Heart right ventricle (tissue), 16 donors: ENCODE measurements around the gene GRK1. TPM values are rescaled to one million over a fixed set of nuclear protein-coding genes. Genes with fewer than 3 reads are reported as not detected.

Source experiments
- ATAC-seq, 8 donors: fragments of 200-7000 bp; cut with Tn5 transposase; one replicate each; pipeline ENCODE4 v1.9.1; 2020; ENCODE audit warnings: mild to moderate bottlenecking in 8 of 8, moderate library complexity in 8 of 8, moderate number of reproducible peaks in 1 of 8
- DNase-seq, 2 donors: peaks; one replicate each; pipeline ENCODE4 v3.0.0-alpha.2; 2020
- H3K27ac ChIP-seq, 10 donors: fragments of 200-600 bp; sonication (generic) in 2 of 10; one replicate each; pipeline versions ENCODE4 v1.5.0 to v1.8.0; 2020 to 2022; ENCODE audit warnings: mild to moderate bottlenecking in 3 of 10
- H3K27me3 ChIP-seq, 7 donors: fragments of 200-600 bp; one replicate each; pipeline ENCODE4 v1.8.0; 2021 to 2022; ENCODE audit warnings: mild to moderate bottlenecking in 2 of 7
- H3K36me3 ChIP-seq, 9 donors: fragments of 200-600 bp; sonication (generic) in 1 of 9; one replicate each; pipeline versions ENCODE4 v1.5.0 to v1.8.0; 2020 to 2022; ENCODE audit warnings: mild to moderate bottlenecking in 2 of 9
- H3K4me1 ChIP-seq, 9 donors: fragments of 200-600 bp; sonication (generic) in 1 of 9; one replicate each; pipeline versions ENCODE4 v1.5.0 to v1.8.0; 2020 to 2022; ENCODE audit warnings: mild to moderate bottlenecking in 4 of 9
- H3K4me3 ChIP-seq, 10 donors: fragments of 200-600 bp; sonication (generic) in 2 of 10; one replicate each; pipeline versions ENCODE4 v1.5.0 to v1.8.0; 2020 to 2022; ENCODE audit warnings: mild to moderate bottlenecking in 7 of 10, moderate library complexity in 2 of 10
- H3K9me3 ChIP-seq, 11 donors: fragments of 200-600 bp in 10 of 11; sonication (generic) in 2 of 11; one replicate each; pipeline versions ENCODE4 v1.5.0 to v1.8.0; 2013 to 2022; ENCODE audit warnings: mild to moderate bottlenecking in 2 of 11, control low read depth in 1 of 11, moderate library complexity in 1 of 11
- CTCF ChIP-seq, 9 donors: fragments of 200-600 bp; sonication (generic) in 2 of 9; IDR thresholded peaks; one replicate each; pipeline versions ENCODE4 v1.5.0 to v1.8.0; 2021 to 2022; ENCODE audit warnings: antibody characterized with exemption in 9 of 9, mild to moderate bottlenecking in 5 of 9, moderate library complexity in 1 of 9
- WGBS, 2 donors: extraction: QIAGEN DNeasy Blood & Tissue Kit; methylation state at CpG; one replicate each; pipeline ENCODE4 v1.1.7; 2013; ENCODE audit warnings: inconsistent platforms in 1 of 2; 5-methylcytosine and 5-hydroxymethylcytosine counted together
- intact Hi-C, 10 donors: fragments of 100-400 bp; cut with DNase I; formaldehyde crosslinking; loops; one replicate each; pipeline versions ENCODE4 v1.11.1 to v1.14.2; 2022
- polyA plus RNA-seq, 2 donors: library from polyadenylated mRNA; stranded (reverse); fragments of 200-250 nt; gene quantifications; one replicate each; pipeline ENCODE4 v1.2.3, GENCODE V29; 2013
- total RNA-seq, 10 donors: library from RNA; stranded (reverse); fragmentation: NEBNext Ultra II Directional in 3 of 10; extraction: Animal tissue kit (Norgen Biotek cat#: 25700) in 3 of 10; gene quantifications; one replicate each; pipeline versions ENCODE4 v1.2.1 to v1.2.4, GENCODE V29; 2021 to 2023
- donor health status: Arrhythmogenic right ventricular cardiomyopathy.
- donor health status: ischemic (EF 13 %, LVEDD 7.1; RV severe dilation, severe dysfunction).
- donor health status: healthy with polysubstance abuse.
- donor health status: DM: no; HTN: yes; CAD: no.
- donor health status: DM: no; HTN: no; CAD: no.
- donor health status: ischemic (EF 25% LVEDD 6.9; RV normal size, moderate dysfunction).
- donor health status: ischemic (EF 25% LVEDD 5.7; RV mildly dilated, moderate dysfunction).
- donor health status: healthy.
- donor health status: DM: yes; HTN: yes; CAD: no.
- donor health status: Ischemic cardiomyopathy.
- donor health status: ischemic (EF 35%, LVEDD 5.7; RV mildly dilated, moderate dysfunction).
- donor health status: nonischemic (EF 11% LVEDD 7.7; RV severe dilation, severe dysfunction).
- donor health status: DM: yes; HTN: yes; CAD: no.
- donor health status: PGD.
- donor health status: ischemic (EF 29% LVEDD 5.4; RV normal size, mild dysfunction).
- donor health status: nonischemic (EF 23%, LVEDD 6.1; RV moderate dilation, normal function).

GRK1 gene
- total and polyA plus RNA-seq, 12 donors = 0.01 to 0.79 (median 0.18) TPM; not detected in 4

- no peak overlapping the region for H3K27ac ChIP-seq
- 88 to 98% methylated on average over 7 of the region's 7 CpGs for WGBS, 2 donors
Observed at GRCh38 chr13:113641426-113641825, 25.6 kb upstream of the GRK1 start.

GRCh38 chr13:113642563-113642962 is 24.5 kb upstream of the GRK1 start:
- no peaks in the 10 kb centered on the region for H3K27me3 ChIP-seq
- no peak overlapping the region for H3K27ac ChIP-seq
- H3K36me3 ChIP-seq = peaks cover 0 to 44% (median 6%) of the 10 kb centered on the region in 9 donors
- ATAC-seq = no peak
- peaks cover 0 to 18% (median 8%) of the 10 kb centered on the region in 9 donors for H3K4me1 ChIP-seq
- intact Hi-C loops = no loop called here
- H3K4me3 ChIP-seq = no peak overlapping the region
- no peaks in the 10 kb centered on the region for H3K9me3 ChIP-seq
- no peak for DNase-seq
- 97 to 100% methylated on average over 2 of the region's 2 CpGs for WGBS, 2 donors
- TF ChIP-seq CTCF (IDR thresholded peaks at IDR 0.05) = no peak

More at GRCh38 chr13:113641426-113641825, 25.6 kb upstream of the GRK1 start:
- no peak overlapping the region for H3K4me3 ChIP-seq
- no peak for ATAC-seq
- no peaks in the 10 kb centered on the region for H3K27me3 ChIP-seq
- intact Hi-C loops = no loop called here
- no peak for DNase-seq
- H3K4me1 ChIP-seq = peaks cover 0 to 7% (median 0%) of the 10 kb centered on the region in 9 donors
- H3K9me3 ChIP-seq = no peaks in the 10 kb centered on the region
- no peak for TF ChIP-seq CTCF (IDR thresholded peaks at IDR 0.05)
- peaks cover 0 to 55% (median 14%) of the 10 kb centered on the region in 9 donors for H3K36me3 ChIP-seq

- 98% methylated on average over 5 of the region's 5 CpGs for WGBS, 2 donors
- no peak overlapping the region for H3K27ac ChIP-seq
- peaks cover 0 to 24% (median 14%) of the 10 kb centered on the region in 9 donors for H3K4me1 ChIP-seq
- peaks cover 0 to 33% (median 4%) of the 10 kb centered on the region in 9 donors for H3K36me3 ChIP-seq
- H3K4me3 ChIP-seq = no peak overlapping the region
- no peaks in the 10 kb centered on the region for H3K9me3 ChIP-seq
- H3K27me3 ChIP-seq = no peaks in the 10 kb centered on the region
- intact Hi-C loops = no loop called here
- ATAC-seq (no peak), DNase-seq (no peak)
- no peak for TF ChIP-seq CTCF (IDR thresholded peaks at IDR 0.05)
Observed at GRCh38 chr13:113643593-113643992, 23.4 kb upstream of the GRK1 start.

- no peak overlapping the region for H3K27ac ChIP-seq
- intact Hi-C loops = no loop called here
- peaks cover 0 to 21% (median 14%) of the 10 kb centered on the region in 9 donors for H3K4me1 ChIP-seq
- H3K36me3 ChIP-seq = peaks cover 0 to 21% (median 4%) of the 10 kb centered on the region in 9 donors
- no peaks in the 10 kb centered on the region for H3K9me3 ChIP-seq
- no peak for DNase-seq
- WGBS, 2 donors = 97% methylated on average over 1 of the region's 1 CpG
- no peaks in the 10 kb centered on the region for H3K27me3 ChIP-seq
- no peak overlapping the region for H3K4me3 ChIP-seq
- ATAC-seq = no peak
- no peak for TF ChIP-seq CTCF (IDR thresholded peaks at IDR 0.05)
Observed at GRCh38 chr13:113644800-113645199, 22.2 kb upstream of the GRK1 start.
